ENCODE results near the gene CXCR5. TPM values are rescaled to one million over a fixed set of nuclear protein-coding genes. Genes with fewer than 3 reads are reported as not detected.

Gene CXCR5
- total and polyA plus RNA-seq, 8 donors: 0.06 to 0.20 (median 0.12) TPM

- Histone ChIP-seq H3K27me3 (no peaks in the 10 kb centered on the region), H3K9me3 (no peaks in the 10 kb centered on the region), H3K4me1 (peaks cover 5 to 29% (median 26%) of the 10 kb centered on the region in 3 donors), H3K36me3 (no peaks in the 10 kb centered on the region), H3K27ac (peak overlapping the region in 2 of 4 donors; percentile 26 to 69), H3K4me3 (no peak overlapping the region)
- peak in 2 of 6 donors; percentile 26 to 30 for DNase-seq
- intact Hi-C loops (cut with DNase I): no loop called here
- no peak for FAIRE-seq
- ATAC-seq: no peak
- no peak for TF ChIP-seq CTCF (IDR thresholded peaks at IDR 0.05)
- WGBS, 2 donors: 52 to 59% methylated on average over 8 of the region's 8 CpGs
These were observed 9.3 kb downstream of the CXCR5 start for GRCh38 chr11:118892964-118893363.

- WGBS, 2 donors: 93 to 94% methylated on average over 22 of the region's 22 CpGs
These were observed 10.0 kb downstream of the CXCR5 start for GRCh38 chr11:118893662-118894061.

GRCh38 chr11:118894192-118894591, 10.5 kb downstream of the CXCR5 start:
- H3K27me3 ChIP-seq: no peaks in the 10 kb centered on the region
- H3K4me1 ChIP-seq: peaks cover 5 to 21% (median 19%) of the 10 kb centered on the region in 3 donors
- ATAC-seq (no peak), DNase-seq (peak in 2 of 6 donors; percentile 17 to 36), FAIRE-seq (no peak)
- intact Hi-C loops (cut with DNase I): no loop called here
- H3K4me3 ChIP-seq: no peak overlapping the region
- 95% methylated on average over 19 of the region's 19 CpGs for WGBS, 2 donors
- no peak for TF ChIP-seq CTCF (IDR thresholded peaks at IDR 0.05)
- no peaks in the 10 kb centered on the region for H3K36me3 ChIP-seq
- no peak overlapping the region for H3K27ac ChIP-seq
- no peaks in the 10 kb centered on the region for H3K9me3 ChIP-seq

More at GRCh38 chr11:118893662-118894061, 10.0 kb downstream of the CXCR5 start:
- H3K27me3 ChIP-seq: no peaks in the 10 kb centered on the region
- intact Hi-C loops (cut with DNase I): no loop called here
- DNase-seq (peak in 3 of 6 donors; percentile 15 to 57 (median 36)), ATAC-seq (no peak), FAIRE-seq (no peak)
- peaks cover 5 to 22% (median 19%) of the 10 kb centered on the region in 3 donors for H3K4me1 ChIP-seq
- no peak for TF ChIP-seq CTCF (IDR thresholded peaks at IDR 0.05)
- H3K4me3 ChIP-seq: no peak overlapping the region
- peak overlapping the region in 1 of 4 donors; percentile 69 for H3K27ac ChIP-seq
- H3K36me3 ChIP-seq: no peaks in the 10 kb centered on the region
- H3K9me3 ChIP-seq: no peaks in the 10 kb centered on the region

- Histone ChIP-seq H3K4me3 (no peak overlapping the region), H3K4me1 (peaks cover 5 to 16% (median 9%) of the 10 kb centered on the region in 3 donors), H3K27me3 (no peaks in the 10 kb centered on the region), H3K9me3 (no peaks in the 10 kb centered on the region), H3K27ac (no peak overlapping the region), H3K36me3 (peaks cover 0 to 8% (median 4%) of the 10 kb centered on the region in 3 donors)
- FAIRE-seq (no peak), DNase-seq (peak in 2 of 6 donors; percentile 20 to 31), ATAC-seq (no peak)
- no peak for TF ChIP-seq CTCF (IDR thresholded peaks at IDR 0.05)
- 73 to 78% methylated on average over 26 of the region's 26 CpGs for WGBS, 2 donors
- intact Hi-C loops (cut with DNase I): no loop called here
These were observed 11.7 kb downstream of the CXCR5 start for GRCh38 chr11:118895093-118896039.
